Measurements from ENCODE around the gene VPS35L. TPM values are rescaled to one million over a fixed set of nuclear protein-coding genes. Genes with fewer than 3 reads are reported as not detected.

VPS35L gene
- total RNA-seq, 1 donor from 2014 or later, result 61.2 TPM

GRCh38 chr16:19589771-19590302, 34.3 kb downstream of the VPS35L start:
- no peak for DNase-seq (ENCODE audit: low spot score)

- no peak for DNase-seq (ENCODE audit: low spot score)
These were observed 39.7 kb downstream of the VPS35L start for GRCh38 chr16:19595043-19595767.

- DNase-seq (ENCODE audit: low spot score), result no peak
These were observed 43.5 kb downstream of the VPS35L start for GRCh38 chr16:19598805-19599510.

GRCh38 chr16:19599968-19600716, 44.6 kb downstream of the VPS35L start:
- DNase-seq (ENCODE audit: low spot score), result no peak

GRCh38 chr16:19601083-19601976, 45.8 kb downstream of the VPS35L start:
- no peak for DNase-seq (ENCODE audit: low spot score)

GRCh38 chr16:19604911-19605310, 49.4 kb downstream of the VPS35L start:
- no peak for DNase-seq (ENCODE audit: low spot score)

GRCh38 chr16:19605701-19606100, 50.2 kb downstream of the VPS35L start:
- DNase-seq (ENCODE audit: low spot score), result no peak

GRCh38 chr16:19607616-19608280, 52.2 kb downstream of the VPS35L start:
- peak; percentile 67 for DNase-seq (ENCODE audit: low spot score)

- no peak for DNase-seq (ENCODE audit: low spot score)
These were observed 53.9 kb downstream of the VPS35L start for GRCh38 chr16:19609359-19609758.

GRCh38 chr16:19610200-19610599, 54.7 kb downstream of the VPS35L start:
- no peak for DNase-seq (ENCODE audit: low spot score)

- DNase-seq (ENCODE audit: low spot score), result no peak
These were observed 58.3 kb downstream of the VPS35L start for GRCh38 chr16:19613834-19614233.

- peak; percentile 14 for DNase-seq (ENCODE audit: low spot score)
These were observed 60.7 kb downstream of the VPS35L start for GRCh38 chr16:19616241-19616640.

- DNase-seq (ENCODE audit: low spot score), result no peak
These were observed 63.4 kb downstream of the VPS35L start for GRCh38 chr16:19618876-19619275.

- no peak for DNase-seq (ENCODE audit: low spot score)
These were observed 65.9 kb downstream of the VPS35L start for GRCh38 chr16:19621445-19621844.

GRCh38 chr16:19625039-19625438, 69.5 kb downstream of the VPS35L start:
- DNase-seq (ENCODE audit: low spot score), result no peak

GRCh38 chr16:19636436-19637267, 81.1 kb downstream of the VPS35L start:
- no peak for DNase-seq (ENCODE audit: low spot score)

- no peak for DNase-seq (ENCODE audit: low spot score)
These were observed 84.5 kb downstream of the VPS35L start for GRCh38 chr16:19639986-19640421.

- no peak for DNase-seq (ENCODE audit: low spot score)
These were observed 87.0 kb downstream of the VPS35L start for GRCh38 chr16:19642501-19642900.

GRCh38 chr16:19644877-19645276, 89.4 kb downstream of the VPS35L start:
- DNase-seq (ENCODE audit: low spot score), result no peak

Data from mesenteric fat pad (tissue), 1 donor.